ENCODE results near the gene PHOSPHO1. TPM values are rescaled to one million over a fixed set of nuclear protein-coding genes. Genes with fewer than 3 reads are reported as not detected.
"Not testable (repeated sequence)": the region's sequence is repeated elsewhere in the genome, so short reads cannot be mapped to it uniquely, and the experiment has no call there.

PHOSPHO1 gene
- total RNA-seq, 1 experiment from 2014 or later: 0.54 TPM

GRCh38 chr17:49180998-49181635, 49.5 kb downstream of the PHOSPHO1 start:
- no TSS peak for BruUV-seq (replicated peaks)
- Histone ChIP-seq H3K4me3 (ENCODE audit: low read depth in 2 of 2, low read length in 2 of 2) (no peak overlapping the region), H3K36me3 (ENCODE audit: control insufficient read depth, insufficient read depth, low read length) (no peaks in the 10 kb centered on the region), H3K27me3 (ENCODE audit: control insufficient read depth, insufficient read depth, low read length) (no peaks in the 10 kb centered on the region), H3K9me3 (ENCODE audit: control insufficient read depth, insufficient read depth, low read depth, low read length) (peaks cover 5% of the 10 kb centered on the region; the same call in 1 of the 2 replicates), H3K27ac (ENCODE audit: low read length) (no peak overlapping the region), H3K4me1 (ENCODE audit: control insufficient read depth, insufficient read depth, low read length) (no peaks in the 10 kb centered on the region; the same call in 1 of the 2 replicates)
- DNase-seq (ENCODE audit: low read depth, low spot score): no peak
- CTCF ChIA-PET: interaction anchor here (0.6 to 2.2 kb wide), 8 partner anchors 41 to 1821 kb away, joined by 3 to 11 read pairs (median 6); no protein-coding TSS in a partner anchor
- ATAC-seq: no peak
- POLR2A ChIA-PET: interaction anchor here (0.5 to 0.7 kb wide), 2 partner anchors 11 to 254 kb away, joined by 5 to 13 read pairs; no protein-coding TSS in a partner anchor
- TF ChIP-seq SIN3A (IDR thresholded peaks at IDR 0.05; ENCODE audit: borderline replicate concordance, insufficient read depth, low read depth, low read length) (no peak), REST (IDR thresholded peaks at IDR 0.05; ENCODE audit: insufficient read depth in 1 of 2, low read depth in 2 of 2, low read length in 1 of 2) (no peak), CTCF (IDR thresholded peaks at IDR 0.05) (no peak), POLR2AphosphoS5 (IDR thresholded peaks at IDR 0.05; ENCODE audit: low read depth, low read length) (no peak), TCF7L2 (IDR thresholded peaks at IDR 0.05; ENCODE audit: low read depth, low read length) (no peak)
- in situ Hi-C loops (cut with HindIII; ENCODE audit: low pct_unique_long_range_greater_than_20kb, low sequenced_read_pairs) (no loop called here), intact Hi-C loops (cut with micrococcal nuclease; ENCODE audit: unreplicated experiment) (loop anchor here (2.0 kb wide), 1 partner anchor 46 kb away; no protein-coding TSS in a partner anchor)

GRCh38 chr17:49180303-49180702, 50.3 kb downstream of the PHOSPHO1 start:
- POLR2A ChIA-PET: interaction anchor here (0.7 to 0.8 kb wide), 2 partner anchors 10 to 12 kb away, joined by 4 to 13 read pairs; no protein-coding TSS in a partner anchor
- peaks cover 13% of the 10 kb centered on the region for H3K9me3 ChIP-seq (ENCODE audit: control insufficient read depth, insufficient read depth, low read depth, low read length)
- no peaks in the 10 kb centered on the region for H3K27me3 ChIP-seq (ENCODE audit: control insufficient read depth, insufficient read depth, low read length)
- no peaks in the 10 kb centered on the region; the same call in 1 of the 2 replicates for H3K4me1 ChIP-seq (ENCODE audit: control insufficient read depth, insufficient read depth, low read length)
- TF ChIP-seq TCF7L2 (IDR thresholded peaks at IDR 0.05; ENCODE audit: low read depth, low read length) (no peak), CTCF (IDR thresholded peaks at IDR 0.05) (peak; percentile 99)
- no peak overlapping the region for H3K4me3 ChIP-seq (ENCODE audit: low read depth in 2 of 2, low read length in 2 of 2)
- intact Hi-C loops (cut with micrococcal nuclease; ENCODE audit: unreplicated experiment): loop anchor here (2.0 kb wide), 1 partner anchor 46 kb away; no protein-coding TSS in a partner anchor
- CTCF ChIA-PET: interaction anchor here (0.5 to 2.2 kb wide), 11 partner anchors 10 to 1822 kb away, joined by 3 to 11 read pairs (median 6); no protein-coding TSS in a partner anchor
- in situ Hi-C loops (cut with HindIII; ENCODE audit: low pct_unique_long_range_greater_than_20kb, low sequenced_read_pairs): no loop called here
- DNase-seq (ENCODE audit: low read depth, low spot score) (peak; percentile 28), ATAC-seq (peak; percentile 83)
- no peaks in the 10 kb centered on the region for H3K36me3 ChIP-seq (ENCODE audit: control insufficient read depth, insufficient read depth, low read length)
- no peak overlapping the region for H3K27ac ChIP-seq (ENCODE audit: low read length)
- BruUV-seq (replicated peaks): no TSS peak

GRCh38 chr17:49175978-49176377, 54.6 kb downstream of the PHOSPHO1 start:
- H3K27me3 ChIP-seq (ENCODE audit: control insufficient read depth, insufficient read depth, low read length); POLR2A ChIA-PET; in situ Hi-C loops (cut with HindIII; ENCODE audit: low pct_unique_long_range_greater_than_20kb, low sequenced_read_pairs); ATAC-seq; H3K4me3 ChIP-seq (ENCODE audit: low read depth in 2 of 2, low read length in 2 of 2); DNase-seq (ENCODE audit: low read depth, low spot score); H3K36me3 ChIP-seq (ENCODE audit: control insufficient read depth, insufficient read depth, low read length); BruUV-seq (replicated peaks); H3K27ac ChIP-seq (ENCODE audit: low read length); CTCF ChIA-PET; intact Hi-C loops (cut with micrococcal nuclease; ENCODE audit: unreplicated experiment); H3K4me1 ChIP-seq (ENCODE audit: control insufficient read depth, insufficient read depth, low read length): not testable (repeated sequence)
- peaks cover 13% of the 10 kb centered on the region for H3K9me3 ChIP-seq (ENCODE audit: control insufficient read depth, insufficient read depth, low read depth, low read length)

Data from Panc1 (cell line).